DMS79 treated with DMSO at 0.1 percent for 48 hours (cell line): ENCODE measurements around the gene NUMBL.
A peak's percentile ranks its signal among the peaks of the same experiment; 100 is the strongest.
"Not testable (repeated sequence)": the region's sequence is repeated elsewhere in the genome, so short reads cannot be mapped to it uniquely, and the experiment has no call there.

Experiments
- DNase-seq: peaks from one replicate; lab custom pipeline; 2025; lab: John Stamatoyannopoulos, UW

NUMBL gene

DNA sequence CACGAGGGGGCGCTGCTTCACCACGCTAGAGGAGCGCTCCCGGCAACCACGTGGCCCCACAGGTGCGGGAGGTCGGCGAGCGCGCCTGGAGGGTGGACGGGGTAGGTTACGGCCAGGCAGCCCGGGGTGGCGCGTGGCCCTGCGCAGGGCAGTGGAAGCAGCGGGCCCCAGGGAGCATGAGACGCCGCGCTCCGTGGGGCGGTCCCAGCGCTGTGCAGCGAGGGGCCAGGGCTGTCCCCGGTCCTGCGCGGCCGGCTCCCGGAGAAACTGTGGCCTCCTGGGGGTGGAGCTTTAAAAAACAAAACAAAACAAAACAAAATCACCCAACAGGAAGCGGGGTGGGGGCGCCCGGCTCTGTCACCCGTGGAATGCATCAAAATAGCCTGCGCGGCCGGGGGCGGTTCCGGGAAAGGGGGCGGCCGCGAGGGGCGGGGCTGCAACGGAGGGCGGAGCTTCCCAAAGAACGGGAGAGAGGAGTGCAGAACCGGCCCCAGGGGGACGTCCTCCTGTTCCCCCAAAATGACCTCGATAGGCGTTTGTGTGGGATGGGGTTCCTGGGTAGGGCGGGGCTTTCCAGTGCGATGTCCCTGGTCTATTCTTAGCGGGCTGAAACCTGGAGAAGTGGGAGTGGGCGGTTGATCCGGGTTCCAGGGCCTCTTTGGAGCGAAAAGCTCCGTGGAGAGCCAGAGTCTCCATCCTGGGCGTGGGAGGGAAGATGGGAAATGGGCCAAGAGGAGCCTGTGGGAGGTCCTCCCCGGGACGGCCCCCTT lies 27.3 kb downstream of the NUMBL start:
- peak; percentile 60 for DNase-seq

DNA sequence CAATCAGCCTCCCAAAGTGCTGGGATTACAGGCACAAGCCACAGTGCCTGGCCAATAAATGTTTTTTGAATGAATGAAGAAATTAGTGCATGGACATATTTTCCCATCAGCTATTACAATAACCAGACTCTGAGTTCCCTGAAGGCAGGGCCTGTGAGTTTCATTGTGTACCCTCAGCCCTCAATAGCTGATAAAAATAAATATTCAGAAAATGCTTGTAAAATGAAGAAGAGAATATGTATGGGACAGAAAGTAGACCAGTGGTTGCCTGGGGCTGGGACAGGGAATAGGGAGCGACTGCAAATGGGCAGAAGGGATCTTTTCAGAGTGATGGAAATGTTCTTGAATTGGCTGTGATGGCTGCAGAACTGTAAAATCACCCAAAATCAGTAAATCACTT lies 28.8 kb downstream of the NUMBL start:
- no peak for DNase-seq

DNA sequence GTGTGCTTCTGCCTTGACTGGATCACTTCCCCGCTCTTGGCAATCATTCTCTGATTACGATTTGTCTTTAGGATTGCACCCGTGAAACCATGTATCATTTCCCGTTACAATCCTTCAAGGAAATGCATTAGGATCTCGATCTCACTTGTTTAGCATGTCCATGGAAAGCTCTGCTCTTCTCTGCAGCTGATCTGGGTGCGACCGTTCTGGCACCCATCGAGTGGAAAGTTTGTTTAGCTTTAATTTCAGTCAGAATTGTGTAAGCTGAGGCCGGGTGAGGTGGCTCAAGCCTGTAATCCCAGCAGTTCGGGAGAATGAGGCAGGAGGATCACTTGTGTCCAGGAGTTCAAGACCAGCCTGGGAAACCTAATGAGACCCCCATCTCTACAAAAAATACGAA lies 30.9 kb downstream of the NUMBL start:
- no peak for DNase-seq

DNA sequence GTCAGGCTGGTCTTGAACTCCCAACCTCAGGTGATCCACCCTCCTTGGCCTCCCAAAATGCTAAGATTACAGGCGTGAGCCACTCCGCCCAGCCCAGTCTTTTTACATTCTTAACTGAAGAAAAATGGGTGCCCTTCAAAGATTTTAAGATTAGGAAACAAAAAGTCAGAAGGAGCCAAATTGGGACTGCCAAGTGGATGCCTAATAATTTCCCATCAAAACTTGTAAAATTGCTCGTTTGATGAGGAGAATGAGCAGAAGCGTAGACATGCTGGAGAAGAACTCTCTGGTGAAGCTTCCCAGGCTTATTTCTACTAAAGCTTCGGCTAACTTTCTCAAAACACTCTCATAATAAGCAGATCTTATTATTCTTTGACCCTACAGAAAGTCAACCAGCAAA lies 31.3 kb downstream of the NUMBL start:
- DNase-seq, result no peak

GRCh38 chr19:40658031-40658430 lies 32.4 kb downstream of the NUMBL start:
- DNase-seq, result no peak

GRCh38 chr19:40655684-40656083 lies 34.8 kb downstream of the NUMBL start:
- not testable (repeated sequence) for DNase-seq

- DNase-seq, result not testable (repeated sequence)
Measured at GRCh38 chr19:40652303-40652702, 38.1 kb downstream of the NUMBL start.

DNA sequence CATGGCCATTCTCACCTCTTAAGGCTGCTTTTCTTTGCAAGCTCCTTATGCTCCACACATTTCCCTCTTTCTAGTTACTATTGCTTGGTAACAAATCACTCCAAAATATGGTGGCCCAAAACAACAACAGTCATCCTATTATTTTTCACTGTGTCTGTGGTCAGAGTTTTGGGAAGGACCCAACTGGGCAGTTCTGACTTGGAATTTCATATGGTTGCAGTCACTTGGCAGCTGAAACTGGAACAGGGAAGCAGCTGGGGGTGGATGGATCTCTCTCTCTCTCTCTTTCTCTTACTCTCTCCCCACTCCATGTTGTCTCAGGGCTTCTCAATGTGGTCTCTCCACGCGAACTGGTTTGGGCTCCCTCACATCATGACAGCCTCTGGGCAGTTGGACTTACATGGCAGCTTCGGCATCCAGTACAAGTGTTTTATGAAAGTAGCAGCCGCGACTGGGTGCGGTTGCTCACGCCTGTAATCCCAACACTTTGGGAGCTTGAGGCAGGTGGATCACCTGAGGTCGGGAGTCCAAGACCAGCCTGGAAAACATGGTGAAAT lies 39.6 kb downstream of the NUMBL start:
- no peak for DNase-seq

- not testable (repeated sequence) for DNase-seq
Measured at GRCh38 chr19:40649903-40650675, 40.4 kb downstream of the NUMBL start.

DNA sequence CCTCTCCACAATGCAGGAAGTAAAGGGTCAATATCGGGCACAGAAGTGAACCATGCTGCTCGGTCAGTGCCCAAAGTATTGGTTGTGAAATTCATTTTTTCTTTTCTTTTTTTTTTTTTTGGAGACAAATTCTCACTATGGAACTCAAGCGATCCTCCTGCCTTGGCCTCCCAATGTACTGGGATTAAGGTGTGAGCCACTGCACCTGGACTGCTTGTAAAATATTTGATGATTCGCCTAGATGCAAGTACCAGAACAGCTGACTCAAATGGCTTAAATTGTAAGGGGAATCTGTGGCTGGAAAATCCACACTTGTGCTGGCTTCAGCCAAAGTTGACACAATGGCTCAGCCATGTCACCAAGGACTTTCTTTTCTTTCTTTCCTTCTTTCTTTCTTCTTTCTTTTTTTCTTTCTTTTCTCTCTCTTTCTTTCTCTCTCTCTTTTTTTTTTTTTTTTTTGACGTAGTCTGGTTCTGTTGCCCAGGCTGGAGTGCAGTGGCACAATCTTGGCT lies 43.7 kb downstream of the NUMBL start:
- no peak for DNase-seq

DNA sequence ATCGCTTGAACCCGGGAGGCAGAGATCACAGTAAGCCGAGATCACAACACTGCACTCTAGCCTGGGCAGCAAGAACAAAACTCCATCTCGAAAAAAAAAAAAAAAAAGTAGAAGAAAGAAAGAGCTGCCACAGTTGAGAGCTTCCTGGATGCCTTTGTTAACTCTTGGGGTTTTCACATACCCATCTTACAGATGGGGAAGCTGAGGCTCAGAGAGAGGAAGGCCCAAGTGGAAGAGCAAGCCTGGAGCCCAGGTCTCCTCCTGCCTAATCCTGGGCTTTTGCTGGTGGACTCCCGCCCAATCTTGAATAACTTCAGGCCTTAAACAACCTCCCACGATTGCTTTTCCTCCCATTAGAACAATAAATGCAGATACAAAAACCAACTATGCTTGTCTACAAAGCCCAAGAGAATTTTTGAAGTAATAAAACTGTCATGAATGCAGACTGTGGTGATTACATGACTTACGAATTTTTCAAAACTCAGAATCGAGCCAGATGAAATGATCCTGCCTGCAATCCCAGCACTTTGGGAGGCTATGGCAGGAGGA lies 47.6 kb downstream of the NUMBL start:
- DNase-seq, result no peak

- DNase-seq, result no peak
Measured at GRCh38 chr19:40642051-40642706, 48.3 kb downstream of the NUMBL start.

DNA sequence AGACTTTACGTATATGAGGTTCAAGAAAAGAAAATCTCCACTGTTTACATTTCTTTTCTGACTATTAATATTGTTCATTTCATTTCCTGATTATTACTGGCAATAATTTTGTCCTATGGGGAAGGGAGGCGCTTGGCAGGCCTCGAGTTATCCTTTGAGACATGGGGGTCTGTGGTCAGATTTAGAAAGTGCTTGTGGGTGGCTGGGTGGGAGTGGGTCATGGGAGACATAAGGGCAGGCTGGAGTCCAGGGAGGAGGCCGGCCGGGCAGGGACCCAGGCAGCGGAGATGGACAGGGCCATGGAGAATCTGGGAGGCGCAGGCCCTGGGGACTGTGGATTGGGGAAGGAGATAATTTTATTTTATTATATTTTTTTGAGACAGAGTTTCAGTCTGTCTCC lies 49.2 kb downstream of the NUMBL start:
- DNase-seq, result no peak

DNA sequence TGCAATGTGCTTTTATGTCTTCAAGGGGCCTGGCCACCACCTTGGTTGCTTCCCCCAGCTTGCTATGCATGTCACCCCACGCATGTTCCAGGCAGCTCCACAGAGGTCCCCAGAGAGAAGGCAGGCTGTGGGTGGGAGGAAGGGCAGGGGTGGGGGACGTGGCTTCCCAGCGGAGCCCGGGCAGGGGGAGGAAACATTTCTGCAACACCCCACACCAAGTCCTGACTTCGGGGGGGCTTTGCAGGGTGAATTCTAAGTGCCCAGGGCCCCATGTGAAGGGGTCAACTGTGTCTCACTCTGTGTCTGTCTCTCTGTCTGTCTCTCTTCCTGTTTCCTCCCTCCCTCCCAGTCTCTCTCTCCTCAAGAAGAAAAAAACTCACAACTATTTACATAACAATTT lies 49.7 kb downstream of the NUMBL start:
- no peak for DNase-seq

DNA sequence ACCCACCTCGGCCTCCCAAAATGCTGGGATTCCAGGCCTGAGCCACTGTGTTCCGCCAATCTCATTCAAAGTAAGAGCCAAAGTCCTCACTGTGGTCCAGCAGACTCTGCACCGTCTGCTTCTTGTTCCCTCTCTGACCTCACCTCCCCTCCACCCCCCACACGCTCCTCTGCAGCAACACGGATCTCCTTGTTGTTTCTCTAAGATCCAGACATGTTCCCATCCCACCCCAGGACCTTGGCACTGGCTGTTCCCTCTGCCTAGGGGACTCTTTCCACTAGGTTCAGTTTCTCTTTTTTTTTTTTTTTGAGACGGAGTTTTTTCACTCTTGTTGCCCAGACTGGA lies 50.8 kb downstream of the NUMBL start:
- no peak for DNase-seq

DNA sequence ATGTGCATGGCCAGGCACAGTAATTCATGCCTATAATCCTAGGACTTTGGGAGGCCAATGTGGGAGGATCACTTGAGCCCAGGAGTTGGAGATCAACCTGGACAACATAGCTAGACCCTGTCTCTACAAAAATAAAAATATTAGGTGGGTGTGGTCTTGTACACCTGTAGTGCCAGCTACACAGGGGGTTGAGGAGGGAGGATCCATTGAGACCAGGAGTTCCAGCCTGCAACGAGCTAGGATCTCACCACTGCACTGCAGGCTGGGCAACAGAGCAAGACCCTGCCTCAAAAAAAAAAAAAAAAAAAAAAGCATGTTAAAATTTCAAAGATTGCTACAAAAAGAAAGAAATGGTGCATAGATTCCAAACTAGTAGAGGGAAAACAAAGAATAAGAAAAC lies 52.1 kb downstream of the NUMBL start:
- DNase-seq, result no peak

DNA sequence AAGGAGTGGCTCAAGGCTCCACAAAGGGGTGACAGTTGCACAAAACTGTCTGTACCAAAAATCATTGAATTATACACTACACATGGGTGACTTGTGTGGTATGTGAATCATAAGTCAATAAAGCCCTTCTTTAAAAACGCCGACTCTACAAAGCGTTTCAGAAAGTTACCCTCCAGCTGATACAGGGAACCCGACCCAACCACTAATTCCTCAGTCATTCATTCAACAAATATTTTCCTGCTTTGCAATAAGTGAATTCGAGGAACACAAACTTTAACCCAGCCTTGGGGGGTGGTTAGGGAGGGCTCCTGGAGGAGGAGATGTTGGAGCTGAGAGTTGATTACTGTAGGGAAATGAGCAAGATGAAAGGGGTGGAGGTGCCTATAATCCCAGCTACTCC lies 57.2 kb downstream of the NUMBL start:
- no peak for DNase-seq

DNA sequence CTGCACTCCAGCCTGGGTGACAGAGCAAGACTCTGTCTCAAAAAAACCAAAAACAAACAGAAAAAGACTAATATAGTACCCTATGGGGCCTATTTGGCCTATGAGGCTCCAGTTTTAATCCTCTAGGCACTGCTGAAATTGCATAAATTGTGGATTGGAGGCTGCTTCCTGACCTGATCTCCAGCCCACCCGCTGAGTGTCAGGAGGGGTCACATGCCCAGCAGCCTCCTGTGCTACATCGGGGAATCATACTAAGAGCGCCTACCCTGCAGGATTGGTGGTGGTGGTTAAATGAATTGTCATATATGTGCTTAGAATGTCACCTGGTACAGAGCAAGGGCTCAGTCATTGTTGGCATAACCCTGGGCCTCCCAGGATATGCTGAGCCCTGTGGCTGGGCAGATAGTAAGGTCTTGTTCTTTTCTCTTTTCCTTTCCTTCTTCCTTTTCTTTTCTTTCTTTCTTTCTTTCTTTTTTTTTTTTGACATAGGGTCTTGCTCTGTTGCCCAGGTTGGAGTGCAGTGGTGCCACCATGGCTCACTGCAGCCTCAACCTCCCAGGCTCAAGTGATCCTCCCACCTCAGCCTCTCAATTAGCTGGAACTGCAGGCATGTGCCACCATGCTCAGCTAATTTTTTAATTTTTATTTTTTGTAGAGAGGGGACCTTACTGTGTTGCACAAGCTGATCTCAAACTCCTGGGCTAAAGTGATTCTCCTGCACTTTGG lies 58.0 kb downstream of the NUMBL start:
- no peak for DNase-seq

DNA sequence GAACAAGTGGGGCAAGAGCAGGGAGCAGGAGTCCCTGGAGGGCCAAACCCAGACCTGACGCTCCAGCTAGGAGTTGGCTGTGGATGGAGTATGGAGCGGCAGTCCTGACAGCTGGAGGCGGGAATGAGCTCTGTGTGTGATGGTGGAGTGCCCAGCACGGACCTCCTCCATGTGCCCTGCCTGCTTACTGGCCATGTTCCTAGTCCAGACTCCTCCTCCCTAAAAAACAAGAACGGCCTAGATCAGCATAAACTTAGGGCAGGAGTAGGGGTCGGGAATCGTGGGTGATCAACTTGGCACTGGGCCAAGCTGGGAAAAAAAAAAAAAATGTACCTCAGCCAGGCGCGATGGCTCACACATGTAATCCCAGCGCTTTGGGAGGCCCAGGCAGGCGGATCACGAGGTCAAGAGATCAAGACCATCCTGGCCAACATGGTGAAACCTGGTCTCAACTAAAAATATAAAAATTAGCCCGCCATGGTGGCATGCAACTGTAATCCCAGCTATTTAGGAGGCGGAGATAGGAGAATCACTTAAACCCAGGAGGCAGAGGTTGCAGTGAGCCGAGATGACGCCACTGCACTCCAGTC lies 59.8 kb downstream of the NUMBL start:
- DNase-seq, result no peak

DNA sequence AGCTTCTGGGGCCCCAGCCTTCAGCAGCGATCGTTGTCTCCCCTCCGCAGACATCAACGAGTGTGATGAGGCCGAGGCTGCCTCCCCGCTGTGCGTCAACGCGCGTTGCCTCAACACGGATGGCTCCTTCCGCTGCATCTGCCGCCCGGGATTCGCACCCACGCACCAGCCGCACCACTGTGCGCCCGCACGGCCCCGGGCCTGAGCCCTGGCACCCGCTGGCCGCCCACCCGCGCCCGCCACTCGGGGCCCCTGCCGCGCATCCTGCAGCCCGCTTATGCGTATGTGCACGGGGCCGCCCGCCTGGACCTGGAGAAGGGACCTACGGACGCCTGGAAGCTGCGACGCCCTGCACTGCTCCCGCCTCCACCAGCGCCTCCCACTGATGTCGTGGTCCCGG lies 61.1 kb downstream of the NUMBL start:
- DNase-seq, result no peak
